Endodermal cell (in vitro differentiated cells): ENCODE results near the gene MRPL33. TPM values are rescaled to one million over a fixed set of nuclear protein-coding genes. Genes with fewer than 3 reads are reported as not detected.

Experiments
- DNase-seq: peaks from one replicate; pipeline ENCODE4 v3.0.0-alpha.2; 2017
- H3K27ac ChIP-seq: 2 replicates; pipeline ENCODE4 v1.5.1; 2013; ENCODE audit warnings: mild to moderate bottlenecking, low read depth, low read length, moderate library complexity
- H3K27me3 ChIP-seq: 2 replicates; pipeline ENCODE4 v1.6.1; 2013; ENCODE audit warnings: mild to moderate bottlenecking, low read length, moderate library complexity; ENCODE audit not compliant: insufficient read depth, control insufficient read depth, poor library complexity, severe bottlenecking
- H3K36me3 ChIP-seq: 2 replicates; pipeline ENCODE4 v1.7.0; 2013; ENCODE audit warnings: mild to moderate bottlenecking, low read length, moderate library complexity; ENCODE audit not compliant: control insufficient read depth, insufficient read depth
- H3K4me1 ChIP-seq: one replicate; pipeline ENCODE4 v1.7.0; 2013; ENCODE audit warnings: low read length; ENCODE audit not compliant: control insufficient read depth, insufficient read depth
- H3K4me3 ChIP-seq: 2 replicates; pipeline ENCODE4 v1.5.1; 2013; ENCODE audit warnings: mild to moderate bottlenecking, low read length, moderate library complexity
- H3K9ac ChIP-seq: 2 replicates; pipeline ENCODE4 v1.6.1; 2013; ENCODE audit warnings: mild to moderate bottlenecking, low read length, moderate library complexity; ENCODE audit not compliant: poor library complexity, severe bottlenecking; ENCODE audit errors: extremely low read depth
- H3K9me3 ChIP-seq: 2 replicates; pipeline ENCODE4 v1.6.1; 2013; ENCODE audit warnings: mild to moderate bottlenecking, low read length, moderate library complexity; ENCODE audit not compliant: control insufficient read depth
- H3K27ac Mint-ChIP-seq: 2 replicates; pipeline ENCODE4 v1.8.0; 2020; ENCODE audit warnings: mixed read lengths
- H3K27me3 Mint-ChIP-seq: 2 replicates; pipeline ENCODE4 v1.8.0; 2021; ENCODE audit warnings: mild to moderate bottlenecking, mixed read lengths; ENCODE audit not compliant: insufficient read depth
- H3K36me3 Mint-ChIP-seq: 2 replicates; pipeline ENCODE4 v1.8.0; 2020; ENCODE audit warnings: low read depth, mixed read lengths
- H3K4me1 Mint-ChIP-seq: 2 replicates; pipeline ENCODE4 v1.8.0; 2020; ENCODE audit warnings: mixed read lengths
- H3K4me3 Mint-ChIP-seq: 2 replicates; pipeline ENCODE4 v1.8.0; 2020; ENCODE audit warnings: mild to moderate bottlenecking, moderate library complexity, mixed read lengths
- H3K9me3 Mint-ChIP-seq: 2 replicates; pipeline ENCODE4 v1.8.0; 2020; ENCODE audit warnings: mild to moderate bottlenecking, mixed read lengths
- WGBS, 2 experiments: methylation state at CpG; one replicate each; pipeline versions ENCODE4 v1.1.5 to v1.1.7; 2013; ENCODE audit warnings: missing lambda C conversion rate in 2 of 2, mixed read lengths in 1 of 2; ENCODE audit not compliant: insufficient coverage in 1 of 2, insufficient read length in 1 of 2; 5-methylcytosine and 5-hydroxymethylcytosine counted together
- total RNA-seq, 2 donors: library from RNA; stranded (reverse); fragmentation: NEBNext Ultra II Directional in 1 of 2; extraction: Animal tissue kit (Norgen Biotek cat#: 25700) in 1 of 2; gene quantifications; 2 replicates in 1 of 2; 3 replicates in 1 of 2; pipeline ENCODE4 v1.2.1, GENCODE V29; 2021
- TF ChIP-seq, protein P1 (sequence below): fragments of 200-600 bp; sonication (generic); conservative IDR thresholded peaks from 2 replicates; pipeline ENCODE4 v1.5.0; 2021; ENCODE audit warnings: antibody characterized with exemption, mild to moderate bottlenecking

MRPL33 gene
- total RNA-seq, 2 donors from 2014 or later = 69.5 to 80.6 TPM

DNA sequence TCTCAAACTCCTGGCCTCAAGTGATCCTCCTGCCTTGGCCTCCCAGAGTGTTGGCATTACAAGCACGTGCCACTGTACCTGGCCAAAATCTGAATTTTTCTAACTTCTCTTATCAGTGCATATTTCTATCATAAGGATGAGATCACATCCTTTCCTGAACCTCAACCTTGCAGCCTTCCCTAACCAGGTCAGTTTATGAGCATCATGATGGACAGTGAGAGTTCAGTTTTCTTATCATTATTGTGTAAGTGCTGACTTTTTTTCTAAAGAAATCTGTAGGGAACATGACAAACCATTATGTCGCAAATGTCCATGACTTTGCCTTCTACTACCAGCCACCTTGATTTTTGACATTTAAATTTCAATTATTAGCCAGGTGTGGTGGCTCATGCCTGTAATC is 31.5 kb downstream of the MRPL33 start:
- H3K36me3 ChIP-seq = no peaks in the 10 kb centered on the region
- Mint-ChIP-seq H3K4me3 (no peak overlapping the region), H3K9me3 (no peaks in the 10 kb centered on the region), H3K27ac (no peak overlapping the region), H3K4me1 (no peaks in the 10 kb centered on the region), H3K27me3 (no peaks in the 10 kb centered on the region), H3K36me3 (no peaks in the 10 kb centered on the region)
- H3K27ac ChIP-seq = no peak overlapping the region
- H3K4me1 ChIP-seq = no peaks in the 10 kb centered on the region
- no peaks in the 10 kb centered on the region for H3K9me3 ChIP-seq
- WGBS, 2 experiments = 94 to 100% methylated on average over 1 to 2 of the region's 2 CpGs
- no peak for DNase-seq
- no peak overlapping the region for H3K4me3 ChIP-seq
- no peak overlapping the region for H3K9ac ChIP-seq
- TF ChIP-seq, protein P1, sequence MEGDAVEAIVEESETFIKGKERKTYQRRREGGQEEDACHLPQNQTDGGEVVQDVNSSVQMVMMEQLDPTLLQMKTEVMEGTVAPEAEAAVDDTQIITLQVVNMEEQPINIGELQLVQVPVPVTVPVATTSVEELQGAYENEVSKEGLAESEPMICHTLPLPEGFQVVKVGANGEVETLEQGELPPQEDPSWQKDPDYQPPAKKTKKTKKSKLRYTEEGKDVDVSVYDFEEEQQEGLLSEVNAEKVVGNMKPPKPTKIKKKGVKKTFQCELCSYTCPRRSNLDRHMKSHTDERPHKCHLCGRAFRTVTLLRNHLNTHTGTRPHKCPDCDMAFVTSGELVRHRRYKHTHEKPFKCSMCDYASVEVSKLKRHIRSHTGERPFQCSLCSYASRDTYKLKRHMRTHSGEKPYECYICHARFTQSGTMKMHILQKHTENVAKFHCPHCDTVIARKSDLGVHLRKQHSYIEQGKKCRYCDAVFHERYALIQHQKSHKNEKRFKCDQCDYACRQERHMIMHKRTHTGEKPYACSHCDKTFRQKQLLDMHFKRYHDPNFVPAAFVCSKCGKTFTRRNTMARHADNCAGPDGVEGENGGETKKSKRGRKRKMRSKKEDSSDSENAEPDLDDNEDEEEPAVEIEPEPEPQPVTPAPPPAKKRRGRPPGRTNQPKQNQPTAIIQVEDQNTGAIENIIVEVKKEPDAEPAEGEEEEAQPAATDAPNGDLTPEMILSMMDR = no peak
- H3K27me3 ChIP-seq = no peaks in the 10 kb centered on the region

DNA sequence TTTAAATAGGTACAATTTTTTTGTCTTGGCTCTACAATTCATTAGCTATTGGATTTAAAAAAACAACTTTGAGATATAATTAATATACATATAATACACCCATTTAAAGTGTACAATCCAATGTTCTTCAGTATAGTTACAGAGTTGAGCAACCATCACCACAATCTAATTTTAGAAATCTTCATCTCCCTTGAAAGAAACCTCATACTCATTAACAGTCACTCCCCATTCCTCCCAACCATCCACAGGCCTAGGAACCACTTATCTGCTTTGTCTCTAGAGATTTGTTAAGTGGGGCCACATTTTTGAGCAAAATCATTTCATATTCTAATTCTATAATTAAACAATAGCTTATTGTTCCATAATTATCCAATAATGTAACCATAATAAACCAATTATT is 32.6 kb downstream of the MRPL33 start:
- Histone ChIP-seq H3K27ac (no peak overlapping the region), H3K9ac (no peak overlapping the region), H3K36me3 (no peaks in the 10 kb centered on the region), H3K27me3 (no peaks in the 10 kb centered on the region), H3K4me3 (no peak overlapping the region), H3K9me3 (no peaks in the 10 kb centered on the region), H3K4me1 (no peaks in the 10 kb centered on the region)
- no peak overlapping the region for H3K27ac Mint-ChIP-seq
- TF ChIP-seq, protein P1 = no peak
- H3K9me3 Mint-ChIP-seq = no peaks in the 10 kb centered on the region
- no peaks in the 10 kb centered on the region for H3K27me3 Mint-ChIP-seq
- no peaks in the 10 kb centered on the region for H3K4me1 Mint-ChIP-seq
- no peak for DNase-seq
- H3K36me3 Mint-ChIP-seq = no peaks in the 10 kb centered on the region
- H3K4me3 Mint-ChIP-seq = no peak overlapping the region

DNA sequence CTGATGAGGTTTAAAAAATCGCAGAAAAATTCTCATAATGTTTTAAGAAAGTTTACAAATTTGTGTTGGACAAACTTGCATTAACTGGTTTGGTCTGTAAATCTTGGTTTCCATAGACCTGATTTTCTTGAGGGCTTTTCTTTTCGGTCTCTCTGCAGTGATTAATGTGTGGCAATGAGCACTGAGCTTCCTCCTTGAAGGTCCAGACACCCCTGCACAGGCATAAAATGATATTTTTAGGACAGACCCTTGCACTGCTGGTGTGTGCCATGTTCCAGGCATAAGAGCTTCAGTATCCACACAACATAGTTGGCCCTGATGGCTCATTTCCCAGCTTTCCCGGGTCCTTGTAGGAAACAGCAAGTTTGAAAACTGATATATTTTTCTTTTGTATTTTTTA is 33.7 kb downstream of the MRPL33 start:
- Histone ChIP-seq H3K27me3 (no peaks in the 10 kb centered on the region), H3K4me1 (no peaks in the 10 kb centered on the region), H3K36me3 (no peaks in the 10 kb centered on the region), H3K27ac (no peak overlapping the region), H3K9me3 (no peaks in the 10 kb centered on the region), H3K9ac (no peak overlapping the region), H3K4me3 (no peak overlapping the region)
- Mint-ChIP-seq H3K27me3 (no peaks in the 10 kb centered on the region), H3K4me3 (no peak overlapping the region), H3K4me1 (no peaks in the 10 kb centered on the region), H3K36me3 (no peaks in the 10 kb centered on the region), H3K9me3 (no peaks in the 10 kb centered on the region), H3K27ac (no peak overlapping the region)
- WGBS, 2 experiments = 73 to 76% methylated on average over 1 to 3 of the region's 3 CpGs
- DNase-seq = no peak
- TF ChIP-seq, protein P1 = no peak
